Measurements from ENCODE around the gene MUC6.

The MUC6 gene

GRCh38 chr11:1059759-1060158 is 23.2 kb upstream of the MUC6 start:
- Mint-ChIP-seq H3K27ac (no peak overlapping the region), H3K36me3 (no peaks in the 10 kb centered on the region), H3K9me3 (peaks cover 5% of the 10 kb centered on the region), H3K4me1 (no peaks in the 10 kb centered on the region), H3K4me3 (no peak overlapping the region)
- ATAC-seq, result no peak
- no peak for DNase-seq (ENCODE audit: low spot score in 2 of 2)

- ATAC-seq (no peak), DNase-seq (ENCODE audit: low spot score in 2 of 2) (no peak)
- H3K4me3 Mint-ChIP-seq, result no peak overlapping the region
- no peaks in the 10 kb centered on the region for H3K36me3 Mint-ChIP-seq
- no peak overlapping the region for H3K27ac Mint-ChIP-seq
- no peaks in the 10 kb centered on the region for H3K4me1 Mint-ChIP-seq
- H3K9me3 Mint-ChIP-seq, result peaks cover 5% of the 10 kb centered on the region
Observed at GRCh38 chr11:1057806-1058205, 21.3 kb upstream of the MUC6 start.

GRCh38 chr11:1055990-1056771 is 19.7 kb upstream of the MUC6 start:
- no peaks in the 10 kb centered on the region for H3K36me3 Mint-ChIP-seq
- no peak for DNase-seq (ENCODE audit: low spot score in 2 of 2)
- H3K27ac Mint-ChIP-seq, result no peak overlapping the region
- H3K4me3 Mint-ChIP-seq, result no peak overlapping the region
- ATAC-seq, result no peak
- no peaks in the 10 kb centered on the region for H3K9me3 Mint-ChIP-seq
- peaks cover under 1% of the 10 kb centered on the region for H3K4me1 Mint-ChIP-seq

GRCh38 chr11:1055109-1055703 is 18.7 kb upstream of the MUC6 start:
- H3K27ac Mint-ChIP-seq, result no peak overlapping the region
- H3K4me1 Mint-ChIP-seq, result peaks cover 5% of the 10 kb centered on the region
- DNase-seq (ENCODE audit: low spot score in 2 of 2) (no peak), ATAC-seq (no peak)
- H3K36me3 Mint-ChIP-seq, result no peaks in the 10 kb centered on the region
- H3K9me3 Mint-ChIP-seq, result no peaks in the 10 kb centered on the region
- H3K4me3 Mint-ChIP-seq, result no peak overlapping the region

- Mint-ChIP-seq H3K27ac (no peak overlapping the region), H3K4me3 (no peak overlapping the region), H3K36me3 (no peaks in the 10 kb centered on the region), H3K9me3 (no peaks in the 10 kb centered on the region), H3K4me1 (peaks cover 5% of the 10 kb centered on the region)
- DNase-seq (ENCODE audit: low spot score in 2 of 2) (no peak), ATAC-seq (no peak)
Observed at GRCh38 chr11:1054143-1055108, 17.9 kb upstream of the MUC6 start.

- peaks cover 5% of the 10 kb centered on the region for H3K4me1 Mint-ChIP-seq
- H3K4me3 Mint-ChIP-seq, result no peak overlapping the region
- no peaks in the 10 kb centered on the region for H3K9me3 Mint-ChIP-seq
- H3K27ac Mint-ChIP-seq, result no peak overlapping the region
- DNase-seq (ENCODE audit: low spot score in 2 of 2), result no peak
- no peaks in the 10 kb centered on the region for H3K36me3 Mint-ChIP-seq
- no peak for ATAC-seq
Observed at GRCh38 chr11:1053121-1053901, 16.8 kb upstream of the MUC6 start.

- no peak overlapping the region for H3K4me3 Mint-ChIP-seq
- no peak overlapping the region for H3K27ac Mint-ChIP-seq
- peaks cover 5% of the 10 kb centered on the region for H3K4me1 Mint-ChIP-seq
- DNase-seq (ENCODE audit: low spot score in 2 of 2) (no peak), ATAC-seq (no peak)
- no peaks in the 10 kb centered on the region for H3K36me3 Mint-ChIP-seq
- no peaks in the 10 kb centered on the region for H3K9me3 Mint-ChIP-seq
Observed at GRCh38 chr11:1052133-1053011, 15.9 kb upstream of the MUC6 start.

- ATAC-seq (no peak), DNase-seq (ENCODE audit: low spot score in 2 of 2) (no peak)
- Mint-ChIP-seq H3K27ac (no peak overlapping the region), H3K4me3 (no peak overlapping the region), H3K4me1 (peaks cover 5% of the 10 kb centered on the region), H3K36me3 (no peaks in the 10 kb centered on the region), H3K9me3 (no peaks in the 10 kb centered on the region)
Observed at GRCh38 chr11:1051356-1052132, 15.0 kb upstream of the MUC6 start.

- no peak overlapping the region for H3K27ac Mint-ChIP-seq
- peaks cover 5% of the 10 kb centered on the region for H3K4me1 Mint-ChIP-seq
- no peaks in the 10 kb centered on the region for H3K9me3 Mint-ChIP-seq
- DNase-seq (ENCODE audit: low spot score in 2 of 2) (peak; percentile 65 to 81), ATAC-seq (peak; percentile 94)
- no peak overlapping the region for H3K4me3 Mint-ChIP-seq
- H3K36me3 Mint-ChIP-seq, result no peaks in the 10 kb centered on the region
Observed at GRCh38 chr11:1050581-1051355, 14.2 kb upstream of the MUC6 start.

GRCh38 chr11:1049911-1050580 is 13.5 kb upstream of the MUC6 start:
- Mint-ChIP-seq H3K36me3 (no peaks in the 10 kb centered on the region), H3K4me3 (no peak overlapping the region), H3K27ac (no peak overlapping the region), H3K9me3 (no peaks in the 10 kb centered on the region), H3K4me1 (peaks cover 5% of the 10 kb centered on the region)
- ATAC-seq, result no peak
- DNase-seq (ENCODE audit: low spot score in 2 of 2), result no peak

GRCh38 chr11:1049431-1049891 is 12.9 kb upstream of the MUC6 start:
- DNase-seq (ENCODE audit: low spot score in 2 of 2) (no peak), ATAC-seq (no peak)
- Mint-ChIP-seq H3K9me3 (no peaks in the 10 kb centered on the region), H3K4me1 (peaks cover 5% of the 10 kb centered on the region), H3K27ac (no peak overlapping the region), H3K4me3 (no peak overlapping the region), H3K36me3 (no peaks in the 10 kb centered on the region)

GRCh38 chr11:1049071-1049405 is 12.5 kb upstream of the MUC6 start:
- H3K27ac Mint-ChIP-seq, result no peak overlapping the region
- H3K9me3 Mint-ChIP-seq, result no peaks in the 10 kb centered on the region
- no peak overlapping the region for H3K4me3 Mint-ChIP-seq
- ATAC-seq (no peak), DNase-seq (ENCODE audit: low spot score in 2 of 2) (no peak)
- H3K36me3 Mint-ChIP-seq, result no peaks in the 10 kb centered on the region
- peaks cover 5% of the 10 kb centered on the region for H3K4me1 Mint-ChIP-seq

All from stimulated activated effector memory CD8-positive, alpha-beta T cell treated with anti-CD3 and anti-CD28 coated beads, Interleukin-12 subunit alpha, Interleukin-12 subunit beta, amount 100 ng/mL, for 72 hours (primary cell).